GM21423 (cell line): ENCODE data around the gene CLDN9.
"Not testable (repeated sequence)": the region's sequence is repeated elsewhere in the genome, so short reads cannot be mapped to it uniquely, and the experiment has no call there.

ENCODE experiments used
- ATAC-seq: cut with Tn5 transposase; IDR thresholded peaks from one replicate; pipeline ENCODE4 v1.9.1; 2021; ENCODE audit warnings: mild to moderate bottlenecking, moderate library complexity; ENCODE audit not compliant: unreplicated experiment

Gene CLDN9

GRCh38 chr16:3054965-3055733, 42.4 kb downstream of the CLDN9 start:
- no peak for ATAC-seq

- ATAC-seq: not testable (repeated sequence)
Measured at GRCh38 chr16:3055734-3056115, 43.0 kb downstream of the CLDN9 start.

- ATAC-seq: no peak
Measured at GRCh38 chr16:3056336-3057180, 43.8 kb downstream of the CLDN9 start.

- ATAC-seq: no peak
Measured at GRCh38 chr16:3057181-3058138, 44.7 kb downstream of the CLDN9 start.

GRCh38 chr16:3058139-3059030, 45.7 kb downstream of the CLDN9 start:
- ATAC-seq: no peak

GRCh38 chr16:3059041-3059722, 46.5 kb downstream of the CLDN9 start:
- ATAC-seq: peak; percentile 73

- no peak for ATAC-seq
Measured at GRCh38 chr16:3059723-3060242, 47.1 kb downstream of the CLDN9 start.

GRCh38 chr16:3060339-3061127, 47.8 kb downstream of the CLDN9 start:
- ATAC-seq: no peak

GRCh38 chr16:3062553-3062952, 49.8 kb downstream of the CLDN9 start:
- no peak for ATAC-seq

- no peak for ATAC-seq
Measured at GRCh38 chr16:3063625-3064386, 51.1 kb downstream of the CLDN9 start.
